ENCODE results near the gene MAP3K10.

GRCh38 chr19:40177286-40178070, 13.7 kb upstream of the MAP3K10 start:
- TF ChIP-seq EZH2 (IDR thresholded peaks at IDR 0.05) (no peak), POLR2AphosphoS5 (IDR thresholded peaks at IDR 0.05; ENCODE audit: borderline replicate concordance, low read depth, low read length) (no peak)

All from SK-N-MC (cell line).